Prostate gland (tissue), 2 donors: ENCODE measurements around the gene IPO5.

Source experiments
- CTCF ChIP-seq, 4 experiments: fragments of 200-600 bp in 2 of 4; fragments of 450-650 bp in 2 of 4; sonication (generic) in 2 of 4; IDR thresholded peaks; 1 replicate in 3 of 4; 2 replicates in 1 of 4; pipeline ENCODE4 v1.5.1; 2016 to 2019; ENCODE audit warnings: antibody characterized with exemption in 4 of 4, mild to moderate bottlenecking in 2 of 4, moderate library complexity in 2 of 4
- POLR2A ChIP-seq: fragments of 450-650 bp; IDR thresholded peaks from one replicate; pipeline ENCODE4 v1.6.1; 2016; ENCODE audit warnings: antibody characterized with exemption, mild to moderate bottlenecking

- TF ChIP-seq CTCF (IDR thresholded peaks at IDR 0.05) (no peak), POLR2A (no peak)
Measured at GRCh38 chr13:97934590-97934989, 18.9 kb upstream of the IPO5 start.
